Measurements from ENCODE around the gene PCYT2.

PCYT2 gene

DNA sequence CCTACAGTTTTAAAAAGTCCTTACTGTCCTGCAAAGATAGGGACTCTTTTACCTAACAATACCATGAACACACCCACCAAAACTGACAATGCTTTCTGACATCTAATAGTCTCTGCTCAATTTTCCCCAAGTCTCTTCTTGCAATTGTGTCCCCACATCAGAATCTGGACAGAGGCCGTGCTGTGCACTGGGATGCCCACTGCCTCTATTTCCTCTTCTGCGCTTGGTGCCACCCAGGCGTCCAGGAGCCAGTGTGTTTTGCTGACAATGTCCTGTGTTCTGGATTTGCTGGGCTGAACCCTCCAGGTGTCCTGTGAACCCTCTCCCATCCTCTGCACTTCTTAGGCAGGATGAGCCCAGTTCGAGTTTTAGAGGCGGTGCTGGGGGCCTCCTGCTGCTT lies 33.6 kb downstream of the PCYT2 start:
- CTCF ChIA-PET = no interaction called here
- H3K4me3 ChIP-seq (ENCODE audit: low read depth, low read length) = no peak overlapping the region
- POLR2A ChIA-PET = interaction anchor here (1.1 kb wide), 1 partner anchor 9 kb away, joined by 3 read pairs; no protein-coding TSS in a partner anchor
- no peak for DNase-seq (ENCODE audit: low read depth, low spot score)
- TF ChIP-seq, protein P1, sequence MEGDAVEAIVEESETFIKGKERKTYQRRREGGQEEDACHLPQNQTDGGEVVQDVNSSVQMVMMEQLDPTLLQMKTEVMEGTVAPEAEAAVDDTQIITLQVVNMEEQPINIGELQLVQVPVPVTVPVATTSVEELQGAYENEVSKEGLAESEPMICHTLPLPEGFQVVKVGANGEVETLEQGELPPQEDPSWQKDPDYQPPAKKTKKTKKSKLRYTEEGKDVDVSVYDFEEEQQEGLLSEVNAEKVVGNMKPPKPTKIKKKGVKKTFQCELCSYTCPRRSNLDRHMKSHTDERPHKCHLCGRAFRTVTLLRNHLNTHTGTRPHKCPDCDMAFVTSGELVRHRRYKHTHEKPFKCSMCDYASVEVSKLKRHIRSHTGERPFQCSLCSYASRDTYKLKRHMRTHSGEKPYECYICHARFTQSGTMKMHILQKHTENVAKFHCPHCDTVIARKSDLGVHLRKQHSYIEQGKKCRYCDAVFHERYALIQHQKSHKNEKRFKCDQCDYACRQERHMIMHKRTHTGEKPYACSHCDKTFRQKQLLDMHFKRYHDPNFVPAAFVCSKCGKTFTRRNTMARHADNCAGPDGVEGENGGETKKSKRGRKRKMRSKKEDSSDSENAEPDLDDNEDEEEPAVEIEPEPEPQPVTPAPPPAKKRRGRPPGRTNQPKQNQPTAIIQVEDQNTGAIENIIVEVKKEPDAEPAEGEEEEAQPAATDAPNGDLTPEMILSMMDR (IDR thresholded peaks at IDR 0.05; ENCODE audit: insufficient read depth, low read length, missing control alignments) = no peak

DNA sequence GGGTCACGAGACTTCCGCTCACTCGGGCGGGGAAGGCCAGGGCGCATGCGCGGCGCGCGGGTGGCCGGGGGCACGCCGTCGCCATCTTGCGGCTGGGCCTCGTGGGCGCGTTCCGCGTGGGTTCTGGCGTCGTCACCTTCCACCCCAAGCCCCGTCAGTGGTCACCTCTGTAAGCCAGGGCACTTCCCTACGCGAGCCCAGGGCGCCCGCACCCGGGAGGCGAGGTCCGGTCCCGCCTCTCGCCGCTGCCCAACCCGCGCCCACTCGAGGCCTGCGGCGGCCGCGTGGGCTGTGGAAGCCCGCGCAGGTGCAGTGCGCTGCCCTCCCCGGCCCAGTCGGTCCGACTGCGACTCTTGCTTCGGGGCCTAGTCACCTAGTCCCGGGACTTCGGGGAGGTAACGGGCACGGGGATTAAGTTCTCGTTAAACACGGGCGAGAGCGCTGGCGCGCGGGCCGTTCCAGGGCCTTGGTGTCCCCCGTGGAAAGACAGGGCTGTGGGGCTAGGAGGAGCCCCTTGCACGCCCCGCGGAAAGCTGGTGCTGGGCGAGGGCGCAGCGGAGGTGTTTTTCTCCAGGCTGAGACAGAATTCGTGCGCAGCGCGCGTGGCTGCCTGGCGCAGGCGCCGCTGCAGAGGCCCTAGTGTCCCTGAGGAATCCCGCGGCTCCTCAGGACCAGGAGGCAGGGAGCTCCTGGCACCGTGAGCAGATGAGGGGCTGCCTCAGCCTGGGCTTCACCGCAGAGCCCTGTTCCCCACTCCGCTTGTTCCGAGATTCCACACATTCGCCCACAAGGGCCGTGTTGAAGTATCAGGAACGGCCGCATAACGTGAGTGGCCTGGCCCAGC lies 39.6 kb downstream of the PCYT2 start:
- ChIA-PET CTCF (interaction anchor here (1.2 to 2.9 kb wide), 4 partner anchors 8 to 149 kb away, joined by 4 to 15 read pairs (median 6); no protein-coding TSS in a partner anchor), POLR2A (interaction anchor here (1.2 to 2.6 kb wide), 8 partner anchors 10 to 149 kb away, joined by 3 to 28 read pairs (median 4); partner anchors contain the start of genes MCRIP1 and P4HB)
- DNase-seq (ENCODE audit: low read depth, low spot score) = no peak
- H3K4me3 ChIP-seq (ENCODE audit: low read depth, low read length) = peak overlapping the region; percentile 81
- TF ChIP-seq, protein P1 (IDR thresholded peaks at IDR 0.05; ENCODE audit: insufficient read depth, low read length, missing control alignments) = peak; percentile 43

DNA sequence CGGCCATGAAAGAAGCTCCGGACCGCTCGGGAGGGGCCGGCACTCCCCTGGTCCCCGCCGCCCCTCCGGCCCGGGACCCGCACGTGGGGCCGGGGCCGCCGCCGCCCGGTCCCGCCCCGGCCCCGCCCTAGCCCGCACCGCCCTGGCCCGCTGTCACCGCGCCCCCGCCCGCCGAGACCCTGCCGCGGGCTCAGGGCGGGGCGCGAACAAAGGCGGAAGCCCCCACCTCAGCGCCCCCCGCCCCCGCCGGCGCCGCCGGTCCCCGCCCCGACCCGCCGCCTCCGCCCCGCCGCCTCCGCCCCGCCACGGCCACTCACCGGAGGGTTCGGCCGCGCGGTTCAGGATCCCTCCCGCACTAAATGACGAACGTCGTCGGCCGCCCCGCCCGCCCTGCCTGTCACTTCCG lies 40.2 kb downstream of the PCYT2 start, which contains the start of gene ARHGDIA:
Gene ARHGDIA (minus strand): TSS at position 357 of the 406 bp plus-strand sequence. CDS start 1,407 bp downstream, outside the sequence.
- ChIA-PET CTCF (interaction anchor here (1.1 to 2.9 kb wide), 7 partner anchors 9 to 149 kb away, joined by 3 to 15 read pairs (median 4); no protein-coding TSS in a partner anchor), POLR2A (interaction anchor here (0.9 to 2.6 kb wide), 3 partner anchors 10 to 38 kb away, joined by 3 to 28 read pairs (median 4); partner anchors contain the start of genes MCRIP1 and P4HB)
- TF ChIP-seq, protein P1 (IDR thresholded peaks at IDR 0.05; ENCODE audit: insufficient read depth, low read length, missing control alignments) = no peak
- peak within 1 kb of the TSS; percentile 81 for H3K4me3 ChIP-seq (ENCODE audit: low read depth, low read length)
- DNase-seq (ENCODE audit: low read depth, low spot score) = no peak

DNA sequence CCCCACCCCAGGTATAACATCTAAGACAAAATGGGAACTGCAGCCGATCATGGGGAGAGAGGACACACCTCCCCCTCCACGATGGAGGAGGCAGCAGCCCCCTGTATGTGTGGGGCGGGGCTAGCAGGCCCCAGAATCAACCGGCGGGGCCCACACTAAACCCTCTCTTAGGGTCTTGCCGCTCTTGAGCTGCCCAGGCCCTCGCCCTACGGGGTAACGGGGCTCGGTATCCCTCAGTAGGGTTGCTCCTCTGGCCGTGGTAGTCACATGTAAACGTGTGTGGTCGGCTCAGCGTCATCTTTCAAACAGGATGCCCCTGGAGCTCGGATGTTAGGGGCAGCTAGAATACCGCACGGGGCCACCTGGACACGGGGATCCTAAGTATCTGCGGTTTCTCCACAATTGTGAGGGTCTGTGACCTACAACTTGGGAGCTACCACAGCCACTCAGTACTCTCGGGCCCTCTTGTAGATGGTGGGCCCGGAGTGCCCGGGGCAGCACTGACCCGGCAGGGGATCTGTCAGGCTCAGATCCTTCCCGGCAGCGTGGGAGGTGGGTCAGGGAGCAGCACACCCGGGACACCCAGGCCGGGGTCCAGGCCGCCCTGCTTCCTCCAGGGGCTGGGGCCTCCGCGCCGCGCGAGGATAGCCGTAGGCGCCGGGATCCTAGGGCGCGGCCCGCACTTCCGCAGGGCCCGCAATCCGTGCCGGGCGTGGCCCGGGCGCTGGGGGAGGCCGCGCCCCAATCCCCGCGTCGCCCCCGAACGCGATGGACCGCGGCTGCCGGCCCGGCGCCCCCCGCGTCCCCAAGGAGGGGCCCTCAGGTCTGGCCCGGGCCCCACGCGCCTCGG lies 40.8 kb downstream of the PCYT2 start:
- H3K4me3 ChIP-seq (ENCODE audit: low read depth, low read length) = peak overlapping the region; percentile 81
- ChIA-PET CTCF (interaction anchor here (1.1 to 2.9 kb wide), 13 partner anchors 9 to 150 kb away, joined by 3 to 15 read pairs (median 5); partner anchors contain the start of genes P4HB and PCYT2), POLR2A (interaction anchor here (0.7 to 2.6 kb wide), 4 partner anchors 9 to 37 kb away, joined by 3 to 28 read pairs (median 4); partner anchors contain the start of genes MCRIP1 and P4HB)
- TF ChIP-seq, protein P1 (IDR thresholded peaks at IDR 0.05; ENCODE audit: insufficient read depth, low read length, missing control alignments) = no peak
- DNase-seq (ENCODE audit: low read depth, low spot score) = no peak

DNA sequence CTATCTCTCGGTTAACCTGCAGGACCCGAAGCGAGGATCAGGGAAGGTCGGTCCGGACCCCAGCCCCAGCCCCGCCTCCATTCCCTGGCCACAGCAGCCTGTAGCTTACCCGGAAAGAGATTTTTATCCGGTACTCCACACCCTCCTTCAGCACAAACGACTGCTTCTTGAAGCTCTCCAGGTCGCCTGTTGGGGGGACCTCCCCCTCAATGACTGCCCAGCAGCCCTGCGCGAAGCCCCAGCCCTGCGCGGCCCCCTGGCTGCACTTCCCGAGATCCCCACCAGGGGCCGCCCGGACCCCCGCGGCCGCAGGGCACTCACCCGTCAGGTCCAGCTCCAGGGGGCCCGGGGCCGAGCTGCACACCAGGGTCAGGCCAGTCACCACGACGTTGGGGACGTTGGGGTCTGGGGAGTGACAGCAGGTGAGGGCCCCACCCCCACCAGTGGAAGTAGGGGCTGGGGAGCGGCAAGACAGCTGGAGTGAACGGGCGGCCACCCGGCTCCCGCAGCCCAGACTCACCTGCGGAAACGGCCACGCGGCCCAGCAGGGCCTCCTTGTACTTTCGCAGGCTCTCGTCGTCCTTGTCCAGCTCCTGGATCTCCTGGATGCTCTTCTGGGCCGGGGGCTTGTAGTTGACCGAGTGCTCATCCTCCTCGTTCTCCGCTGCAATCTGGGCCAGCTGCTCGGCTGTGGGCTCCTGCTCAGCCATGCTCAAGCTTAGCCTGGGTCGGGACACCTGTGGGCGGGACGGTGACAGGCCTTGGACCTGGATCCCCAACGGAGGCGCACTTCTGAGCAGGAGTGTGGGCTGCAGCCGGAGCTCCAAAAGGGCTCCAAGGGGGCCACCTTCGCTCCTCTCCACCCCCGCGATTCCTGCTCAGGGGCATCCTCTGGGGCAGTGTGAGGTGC lies 41.7 kb downstream of the PCYT2 start:
- H3K4me3 ChIP-seq (ENCODE audit: low read depth, low read length) = peak overlapping the region; percentile 81
- TF ChIP-seq, protein P1 (IDR thresholded peaks at IDR 0.05; ENCODE audit: insufficient read depth, low read length, missing control alignments) = peak; percentile 86
- no peak for DNase-seq (ENCODE audit: low read depth, low spot score)
- ChIA-PET POLR2A (interaction anchor here (0.7 to 2.6 kb wide), 8 partner anchors 8 to 156 kb away, joined by 3 to 28 read pairs (median 4); partner anchors contain the start of genes MCRIP1 and P4HB), CTCF (interaction anchor here (0.6 to 2.9 kb wide), 21 partner anchors 8 to 151 kb away, joined by 3 to 15 read pairs (median 4); partner anchors contain the start of genes P4HB and PCYT2)
